Tibial nerve (tissue), 4 donors: ENCODE results near the gene RAB40C. TPM values are rescaled to one million over a fixed set of nuclear protein-coding genes. Genes with fewer than 3 reads are reported as not detected.

Experiments
- DNase-seq, 2 donors: peaks; one replicate each; pipeline ENCODE4 v3.0.0-alpha.2; 2019; ENCODE audit warnings: low spot score in 2 of 2
- H3K27ac ChIP-seq, 4 donors: fragments of 200-600 bp; sonication (generic) in 3 of 4; one replicate each; pipeline ENCODE4 v1.5.1; 2017 to 2019; ENCODE audit warnings: mild to moderate bottlenecking in 1 of 4
- H3K27me3 ChIP-seq, 2 donors: fragments of 200-600 bp; sonication (generic) in 1 of 2; one replicate each; pipeline versions ENCODE4 v1.5.1 to v1.6.0; 2017 to 2019
- H3K36me3 ChIP-seq, 3 donors: fragments of 200-600 bp; sonication (generic); one replicate each; pipeline ENCODE4 v1.5.1; 2018 to 2019
- H3K4me1 ChIP-seq, 4 donors: fragments of 200-600 bp; sonication (generic) in 3 of 4; one replicate each; pipeline ENCODE4 v1.5.1; 2017 to 2019
- H3K4me3 ChIP-seq, 4 donors: fragments of 200-600 bp; sonication (generic) in 3 of 4; one replicate each; pipeline ENCODE4 v1.5.1; 2017 to 2019; ENCODE audit warnings: mild to moderate bottlenecking in 1 of 4, moderate library complexity in 1 of 4
- H3K9me3 ChIP-seq, 4 donors: fragments of 200-600 bp; sonication (generic) in 3 of 4; one replicate each; pipeline ENCODE4 v1.5.1; 2017 to 2019
- EP300 ChIP-seq, 2 donors: sonication (generic); formaldehyde crosslinking; IDR thresholded peaks; one replicate each; pipeline ENCODE4 v1.6.1; 2017; ENCODE audit warnings: antibody characterized with exemption in 2 of 2, mild to moderate bottlenecking in 1 of 2
- POLR2A ChIP-seq, 2 donors: fragments of 450-650 bp; IDR thresholded peaks; one replicate each; pipeline ENCODE4 v1.6.1; 2017; ENCODE audit warnings: antibody characterized with exemption in 2 of 2, mild to moderate bottlenecking in 2 of 2, moderate library complexity in 2 of 2
- WGBS, 2 donors: methylation state at CpG; one replicate each; pipeline ENCODE4 v1.1.5; 2018; 5-methylcytosine and 5-hydroxymethylcytosine counted together
- total RNA-seq, 4 donors: library from RNA; depleted of rRNA; stranded (reverse); fragments of >200 nt; gene quantifications; one replicate each; pipeline ENCODE4 v1.1.0, GENCODE V29; 2016
- TF ChIP-seq, protein P1 (sequence below), 5 experiments: fragments of 200-600 bp in 3 of 5; fragments of 450-650 bp in 2 of 5; sonication (generic) in 3 of 5; IDR thresholded peaks; one replicate each; pipeline ENCODE4 v1.5.1; 2016 to 2019; ENCODE audit warnings: antibody characterized with exemption in 5 of 5, mild to moderate bottlenecking in 3 of 5, moderate library complexity in 2 of 5

RAB40C gene, protein sequence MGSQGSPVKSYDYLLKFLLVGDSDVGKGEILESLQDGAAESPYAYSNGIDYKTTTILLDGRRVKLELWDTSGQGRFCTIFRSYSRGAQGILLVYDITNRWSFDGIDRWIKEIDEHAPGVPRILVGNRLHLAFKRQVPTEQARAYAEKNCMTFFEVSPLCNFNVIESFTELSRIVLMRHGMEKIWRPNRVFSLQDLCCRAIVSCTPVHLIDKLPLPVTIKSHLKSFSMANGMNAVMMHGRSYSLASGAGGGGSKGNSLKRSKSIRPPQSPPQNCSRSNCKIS
- 10 to 100 TPM; 21.1 to 30.6 (median 27.5) TPM for total RNA-seq

DNA sequence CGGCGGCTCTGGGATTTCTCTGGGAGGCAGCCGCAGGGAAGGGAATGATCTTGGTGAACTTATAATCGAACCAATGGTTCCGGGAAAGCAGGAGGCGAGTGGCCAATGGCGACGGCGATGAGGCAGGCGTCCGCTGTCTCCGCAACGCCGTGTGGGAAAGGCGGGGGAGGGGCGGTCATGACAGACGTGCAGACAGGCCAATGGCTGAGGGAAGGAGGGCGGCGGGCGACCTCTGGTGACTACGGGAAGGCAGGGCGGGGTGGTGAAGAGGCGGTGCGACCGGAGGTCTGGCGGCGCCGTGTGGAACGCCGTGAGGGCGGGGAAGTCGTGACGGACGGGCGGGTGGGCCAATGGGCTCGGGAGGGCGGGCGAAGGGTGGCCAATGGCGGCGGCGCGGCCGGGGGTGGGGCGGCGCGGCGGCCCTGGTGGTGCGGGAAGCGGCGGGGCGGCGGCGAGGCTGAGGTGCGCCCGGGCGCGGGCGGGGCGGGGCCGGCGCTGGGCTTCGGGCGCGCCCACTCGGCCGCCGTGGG lies at the start of gene RAB40C:
Gene RAB40C, plus strand, starts transcription at position 409 of the 530 bp plus-strand sequence. CDS start 226 bp downstream, outside the sequence.
- peak; percentile 98 to 99 for DNase-seq
- Histone ChIP-seq H3K9me3 (no peaks in the 10 kb centered on the region), H3K4me1 (peaks cover 0 to 70% (median 36%) of the 10 kb centered on the region in 4 donors), H3K36me3 (peaks cover 0 to 6% (median 0%) of the 10 kb centered on the region in 3 donors), H3K27me3 (no peaks in the 10 kb centered on the region), H3K27ac (peak within 1 kb of the TSS; percentile 81 to 98 (median 92)), H3K4me3 (peak within 1 kb of the TSS; percentile 88 to 100 (median 95))
- 1% methylated on average over 20 to 31 of the region's 67 CpGs for WGBS, 2 donors
- TF ChIP-seq POLR2A (IDR thresholded peaks at IDR 0.05) (no peak), EP300 (IDR thresholded peaks at IDR 0.05) (peak; percentile 25 to 48)
- TF ChIP-seq, protein P1, sequence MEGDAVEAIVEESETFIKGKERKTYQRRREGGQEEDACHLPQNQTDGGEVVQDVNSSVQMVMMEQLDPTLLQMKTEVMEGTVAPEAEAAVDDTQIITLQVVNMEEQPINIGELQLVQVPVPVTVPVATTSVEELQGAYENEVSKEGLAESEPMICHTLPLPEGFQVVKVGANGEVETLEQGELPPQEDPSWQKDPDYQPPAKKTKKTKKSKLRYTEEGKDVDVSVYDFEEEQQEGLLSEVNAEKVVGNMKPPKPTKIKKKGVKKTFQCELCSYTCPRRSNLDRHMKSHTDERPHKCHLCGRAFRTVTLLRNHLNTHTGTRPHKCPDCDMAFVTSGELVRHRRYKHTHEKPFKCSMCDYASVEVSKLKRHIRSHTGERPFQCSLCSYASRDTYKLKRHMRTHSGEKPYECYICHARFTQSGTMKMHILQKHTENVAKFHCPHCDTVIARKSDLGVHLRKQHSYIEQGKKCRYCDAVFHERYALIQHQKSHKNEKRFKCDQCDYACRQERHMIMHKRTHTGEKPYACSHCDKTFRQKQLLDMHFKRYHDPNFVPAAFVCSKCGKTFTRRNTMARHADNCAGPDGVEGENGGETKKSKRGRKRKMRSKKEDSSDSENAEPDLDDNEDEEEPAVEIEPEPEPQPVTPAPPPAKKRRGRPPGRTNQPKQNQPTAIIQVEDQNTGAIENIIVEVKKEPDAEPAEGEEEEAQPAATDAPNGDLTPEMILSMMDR (IDR thresholded peaks at IDR 0.05) = peak in 3 of 5 experiments; percentile 7 to 14 (median 10)

DNA sequence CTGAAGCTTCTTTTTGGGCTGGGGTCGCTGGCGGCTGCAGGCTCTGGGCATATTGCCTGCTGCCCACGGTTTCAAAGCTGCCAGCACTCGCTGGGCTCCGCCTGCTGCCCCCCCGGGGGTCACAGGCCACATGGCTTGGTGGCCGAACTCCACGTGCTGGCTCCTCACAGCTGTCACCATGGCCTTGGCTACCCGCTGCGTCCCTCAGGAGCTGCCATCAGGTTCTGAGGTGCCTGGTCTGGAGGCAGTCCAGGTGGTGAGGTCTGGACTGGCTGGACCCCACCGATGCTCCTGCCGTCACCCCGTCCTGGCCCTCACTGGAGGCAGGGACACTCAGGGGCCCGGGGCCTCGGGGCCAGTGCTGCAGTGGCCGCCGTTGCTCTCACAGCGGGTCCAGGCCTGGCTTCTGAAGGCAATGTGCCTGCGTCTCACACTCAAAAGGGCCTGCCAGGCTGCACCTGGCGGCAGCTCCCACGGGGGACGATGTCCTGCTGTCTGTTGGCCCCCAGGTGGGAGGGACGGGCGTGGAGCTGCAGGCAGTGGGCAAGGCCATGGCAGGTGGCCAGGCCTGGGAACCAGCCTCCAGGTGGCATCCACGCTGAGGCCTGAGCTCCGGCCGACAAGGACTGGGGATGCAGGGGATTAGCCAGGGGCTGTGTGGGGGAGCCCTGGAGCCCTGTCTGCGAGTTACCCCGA lies 49.1 kb upstream of the RAB40C start:
- TF ChIP-seq EP300 (IDR thresholded peaks at IDR 0.05) (no peak), POLR2A (IDR thresholded peaks at IDR 0.05) (no peak)
- TF ChIP-seq, protein P1 (IDR thresholded peaks at IDR 0.05) = no peak

DNA sequence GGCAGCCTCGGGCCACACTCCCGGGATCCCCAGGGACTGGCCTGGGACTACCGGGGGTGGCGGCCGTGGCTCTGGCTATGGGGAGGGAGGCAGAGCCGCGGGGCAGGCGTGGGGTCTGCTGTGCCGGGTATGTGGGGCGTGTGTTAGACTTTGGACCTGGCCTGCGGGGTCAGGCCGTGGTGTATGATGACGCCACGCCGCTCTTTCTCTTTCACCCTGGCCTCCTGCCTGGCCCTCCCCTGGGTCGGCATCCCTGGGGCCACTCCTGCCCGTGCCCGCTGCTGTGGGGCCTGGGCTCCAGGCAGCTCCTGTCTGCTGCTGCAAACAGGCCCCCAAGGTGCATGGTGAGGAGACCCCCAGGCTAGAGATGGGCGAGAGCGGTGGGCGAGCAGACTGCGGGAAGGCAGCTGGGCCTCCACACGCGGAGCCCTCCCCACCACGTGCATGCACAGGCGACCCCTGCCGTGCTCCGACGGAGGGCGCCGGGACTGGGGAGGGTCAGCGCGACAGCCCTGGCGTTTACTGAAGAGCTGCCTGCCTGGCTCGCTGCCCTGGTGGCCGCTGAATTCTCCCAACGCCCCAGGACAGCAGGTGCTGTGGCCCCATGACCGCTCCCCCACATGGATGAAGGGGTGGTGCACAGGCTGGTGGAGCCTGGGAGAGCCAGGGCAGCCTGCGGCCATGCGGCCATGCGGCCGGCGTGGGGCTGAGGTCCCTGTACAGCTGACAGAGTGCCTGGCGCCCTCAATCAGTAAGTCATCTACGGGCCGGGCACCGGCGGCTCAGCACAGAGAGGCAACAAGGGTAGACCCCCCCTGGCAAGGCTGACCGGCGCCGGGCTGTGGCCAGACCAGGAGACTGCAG lies 46.3 kb upstream of the RAB40C start:
- TF ChIP-seq, protein P1 (IDR thresholded peaks at IDR 0.05) = no peak
- TF ChIP-seq EP300 (IDR thresholded peaks at IDR 0.05) = no peak
- H3K4me3 ChIP-seq = no peak overlapping the region
- peaks cover 0 to 14% (median 0%) of the 10 kb centered on the region in 4 donors for H3K4me1 ChIP-seq
- H3K27ac ChIP-seq = no peak overlapping the region
- 87 to 94% methylated on average over 21 to 51 of the region's 51 CpGs for WGBS, 2 donors
- no peak for DNase-seq
- no peaks in the 10 kb centered on the region for H3K9me3 ChIP-seq
- peaks cover 0 to 87% (median 0%) of the 10 kb centered on the region in 3 donors for H3K36me3 ChIP-seq
- no peaks in the 10 kb centered on the region for H3K27me3 ChIP-seq

More for the DNA sequence above, 49.1 kb upstream of the RAB40C start:
- no peak for DNase-seq
- H3K27me3 ChIP-seq = no peaks in the 10 kb centered on the region
- no peaks in the 10 kb centered on the region for H3K9me3 ChIP-seq
- H3K4me1 ChIP-seq = no peaks in the 10 kb centered on the region
- no peak overlapping the region for H3K4me3 ChIP-seq
- no peak overlapping the region for H3K27ac ChIP-seq
- WGBS, 2 donors = 86 to 93% methylated on average over 19 to 25 of the region's 29 CpGs
- peaks cover 0 to 88% (median 0%) of the 10 kb centered on the region in 3 donors for H3K36me3 ChIP-seq

DNA sequence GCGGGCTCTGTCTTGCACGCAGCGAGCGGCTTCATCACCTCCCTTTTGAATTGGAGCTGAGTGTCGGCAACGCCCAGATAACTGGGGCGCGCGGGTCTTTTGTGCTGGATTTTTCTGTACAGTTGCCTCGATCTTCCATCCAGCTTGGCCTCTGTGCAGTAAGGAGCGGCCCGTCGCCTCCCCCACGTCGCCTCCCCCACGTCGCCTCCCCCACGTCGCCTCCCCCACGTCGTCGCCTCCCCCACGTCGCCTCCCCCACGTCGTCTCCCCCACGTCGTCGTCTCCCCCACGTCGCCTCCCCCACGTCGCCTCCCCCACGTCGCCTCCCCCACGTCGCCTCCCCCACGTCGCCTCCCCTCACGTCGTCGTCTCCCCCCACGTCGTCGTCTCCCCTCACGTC lies 45.3 kb upstream of the RAB40C start:
- Histone ChIP-seq H3K4me3 (no peak overlapping the region), H3K27me3 (no peaks in the 10 kb centered on the region), H3K27ac (no peak overlapping the region), H3K9me3 (no peaks in the 10 kb centered on the region), H3K4me1 (peaks cover 0 to 14% (median 0%) of the 10 kb centered on the region in 4 donors), H3K36me3 (peaks cover 0 to 87% (median 2%) of the 10 kb centered on the region in 3 donors)
- no peak for DNase-seq
- 92 to 94% methylated on average over 41 to 46 of the region's 46 CpGs for WGBS, 2 donors
- TF ChIP-seq EP300 (IDR thresholded peaks at IDR 0.05) (no peak), POLR2A (IDR thresholded peaks at IDR 0.05) (no peak)
- TF ChIP-seq, protein P1 (IDR thresholded peaks at IDR 0.05) = no peak
